Stomach smooth muscle (tissue), 2 donors: ENCODE results near the gene GRIA4.
"Not testable (repeated sequence)": the region's sequence is repeated elsewhere in the genome, so short reads cannot be mapped to it uniquely, and the experiment has no call there.

ENCODE experiments used
- H3K27ac ChIP-seq: one replicate; pipeline ENCODE4 v1.7.0; 2013; ENCODE audit warnings: mild to moderate bottlenecking, low read length, inconsistent platforms
- H3K27me3 ChIP-seq, 2 donors: one replicate each; pipeline ENCODE4 v1.7.0; 2013; ENCODE audit warnings: low read length in 2 of 2; ENCODE audit not compliant: insufficient read depth in 2 of 2, control insufficient read depth in 1 of 2
- H3K36me3 ChIP-seq, 2 donors: one replicate each; pipeline ENCODE4 v1.7.0; 2013; ENCODE audit warnings: low read length in 2 of 2; ENCODE audit not compliant: control insufficient read depth in 2 of 2, insufficient read depth in 2 of 2
- H3K4me1 ChIP-seq: one replicate; pipeline ENCODE4 v1.7.0; 2013; ENCODE audit warnings: low read length; ENCODE audit not compliant: control insufficient read depth, insufficient read depth
- H3K4me3 ChIP-seq, 2 donors: one replicate each; pipeline ENCODE4 v1.7.0; 2013; ENCODE audit warnings: low read length in 2 of 2
- H3K9ac ChIP-seq, 2 donors: one replicate each; pipeline ENCODE4 v1.7.0; 2013; ENCODE audit warnings: low read length in 2 of 2, mild to moderate bottlenecking in 1 of 2
- H3K9me3 ChIP-seq, 2 donors: one replicate each; pipeline ENCODE4 v1.7.0; 2013; ENCODE audit warnings: low read length in 2 of 2; ENCODE audit not compliant: control insufficient read depth in 2 of 2
- donor health status: healthy.
- donor health status: Pancreatic carcinoma.

GRIA4 gene

DNA sequence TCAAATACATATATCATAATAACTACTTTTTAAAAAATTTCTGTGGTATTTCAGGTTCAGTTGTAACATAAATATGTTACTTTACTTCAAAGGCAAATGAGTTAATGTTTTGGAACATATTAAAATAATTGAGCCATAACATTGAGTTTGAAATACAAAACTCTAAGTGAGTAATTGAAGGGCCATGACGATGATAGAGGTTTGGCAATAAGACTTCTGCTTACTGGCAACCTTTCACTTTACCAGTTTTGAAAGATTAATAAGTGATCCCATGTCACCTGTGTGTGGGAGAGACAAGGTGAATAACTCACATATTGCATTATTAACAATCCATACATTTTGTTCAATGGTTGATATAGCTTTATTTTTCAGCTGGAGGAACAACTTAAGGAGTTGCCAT, 144.4 kb downstream of the GRIA4 start:
- H3K27ac ChIP-seq, result no peak overlapping the region
- peaks cover 0 to 3% of the 10 kb centered on the region in 2 donors for H3K9me3 ChIP-seq
- H3K4me1 ChIP-seq, result no peaks in the 10 kb centered on the region
- H3K9ac ChIP-seq, result no peak overlapping the region
- no peaks in the 10 kb centered on the region for H3K27me3 ChIP-seq
- no peak overlapping the region for H3K4me3 ChIP-seq
- H3K36me3 ChIP-seq, result no peaks in the 10 kb centered on the region

DNA sequence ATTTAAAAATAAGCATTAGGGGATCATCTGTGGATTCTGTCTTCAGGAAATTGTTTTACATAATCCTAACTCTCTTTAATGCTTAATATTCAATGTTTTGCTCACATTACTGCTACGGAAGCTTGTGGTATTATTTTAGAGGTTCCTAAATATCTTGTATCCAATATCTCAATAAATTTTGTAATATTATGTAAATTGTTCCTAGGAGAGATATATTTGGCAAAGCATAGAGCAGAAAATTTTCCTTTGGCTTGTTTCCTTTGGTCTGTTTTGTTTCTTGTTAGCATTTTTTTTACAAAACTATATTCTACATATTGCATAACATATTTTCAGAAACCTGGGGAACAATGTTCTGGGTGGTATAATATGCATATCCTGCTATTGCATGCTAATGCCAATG, 144.8 kb downstream of the GRIA4 start:
- H3K4me3 ChIP-seq, result no peak overlapping the region
- H3K4me1 ChIP-seq, result no peaks in the 10 kb centered on the region
- H3K9ac ChIP-seq, result no peak overlapping the region
- H3K36me3 ChIP-seq, result no peaks in the 10 kb centered on the region
- peaks cover 0 to 3% of the 10 kb centered on the region in 2 donors for H3K9me3 ChIP-seq
- no peak overlapping the region for H3K27ac ChIP-seq
- no peaks in the 10 kb centered on the region for H3K27me3 ChIP-seq

DNA sequence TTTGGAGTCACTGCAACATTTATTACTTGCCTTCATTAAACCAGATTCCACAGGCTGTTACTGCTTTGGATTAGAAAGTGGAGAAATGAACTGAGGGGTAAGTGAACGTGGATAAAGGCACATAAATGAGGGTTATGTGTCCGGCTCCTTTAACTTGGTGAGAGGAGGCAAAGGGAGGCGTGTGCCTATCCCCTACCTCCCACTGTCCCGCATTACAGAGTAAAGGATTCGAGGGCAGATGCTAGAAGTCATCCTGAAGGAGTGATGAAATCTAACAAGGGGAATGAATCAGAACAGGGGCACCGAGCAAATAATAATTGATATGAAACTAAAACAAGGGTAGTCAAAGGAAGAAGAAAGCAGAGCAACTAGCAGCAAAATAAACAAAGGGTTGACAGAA, 147.2 kb downstream of the GRIA4 start:
- Histone ChIP-seq H3K27me3 (no peaks in the 10 kb centered on the region), H3K4me1 (no peaks in the 10 kb centered on the region), H3K9me3 (peaks cover 0 to 3% of the 10 kb centered on the region in 2 donors), H3K36me3 (no peaks in the 10 kb centered on the region), H3K4me3 (no peak overlapping the region), H3K9ac (no peak overlapping the region), H3K27ac (no peak overlapping the region)

DNA sequence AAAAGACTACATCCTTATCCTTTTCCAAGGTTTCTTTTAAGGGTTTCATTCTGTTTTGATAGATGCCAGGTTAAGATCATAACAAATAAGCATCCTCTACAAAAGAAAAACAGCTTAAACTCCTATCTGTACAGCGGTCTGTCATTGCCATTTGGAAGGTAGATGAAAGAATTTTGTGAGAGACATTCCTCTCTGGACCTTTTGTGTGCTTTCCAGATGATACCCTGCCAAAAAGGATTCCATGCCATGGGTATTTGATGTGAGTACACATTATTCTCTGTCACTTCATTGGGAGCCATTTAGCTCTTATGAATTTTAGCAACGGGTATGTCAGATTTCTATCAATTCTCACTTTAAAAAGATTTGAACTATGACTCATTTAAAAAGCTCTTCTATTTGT, 153.7 kb downstream of the GRIA4 start:
- no peaks in the 10 kb centered on the region for H3K9me3 ChIP-seq
- H3K4me3 ChIP-seq, result no peak overlapping the region
- H3K9ac ChIP-seq, result no peak overlapping the region
- H3K36me3 ChIP-seq, result no peaks in the 10 kb centered on the region
- no peaks in the 10 kb centered on the region for H3K4me1 ChIP-seq
- H3K27me3 ChIP-seq, result no peaks in the 10 kb centered on the region
- no peak overlapping the region for H3K27ac ChIP-seq

DNA sequence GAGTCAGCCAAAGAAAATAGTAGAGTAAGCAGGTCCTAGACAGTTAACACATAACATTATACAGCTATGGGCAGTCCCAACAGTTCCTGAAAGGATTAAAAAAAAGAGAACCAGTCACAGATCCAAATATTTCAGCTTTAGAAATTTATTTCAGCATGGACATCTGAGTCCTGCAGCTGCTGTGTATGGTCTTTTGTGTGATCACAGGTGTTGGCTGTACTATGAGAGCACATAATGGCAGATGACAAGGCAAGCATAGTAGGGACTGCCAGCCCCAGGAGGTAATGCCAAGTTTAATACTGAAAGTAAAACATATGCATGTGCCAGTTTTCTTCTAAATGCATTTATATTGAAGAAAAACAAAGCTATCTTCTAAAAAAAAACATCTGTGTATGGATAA, 158.1 kb downstream of the GRIA4 start:
- Histone ChIP-seq H3K36me3 (no peaks in the 10 kb centered on the region), H3K4me3 (no peak overlapping the region), H3K27me3 (no peaks in the 10 kb centered on the region), H3K27ac (no peak overlapping the region), H3K9me3 (no peaks in the 10 kb centered on the region), H3K9ac (no peak overlapping the region), H3K4me1 (no peaks in the 10 kb centered on the region)

DNA sequence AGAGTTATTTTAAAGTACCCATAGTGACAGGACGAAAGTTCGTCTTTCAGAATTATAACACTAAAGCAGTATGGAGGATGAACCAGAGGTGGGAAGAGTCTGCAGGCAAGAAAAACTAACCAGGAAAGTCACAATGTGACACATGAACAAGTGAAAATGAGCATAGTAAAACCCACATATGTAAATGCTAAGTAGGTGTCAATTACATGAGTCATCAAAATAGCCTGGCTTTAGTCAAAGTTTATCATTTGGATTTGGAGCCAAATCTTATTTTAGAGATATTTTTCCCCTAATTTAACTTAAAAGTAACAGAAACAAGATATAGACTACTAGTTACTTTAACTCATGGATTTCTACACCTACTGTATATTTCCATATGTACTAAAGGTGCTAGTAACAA, 159.8 kb downstream of the GRIA4 start:
- no peaks in the 10 kb centered on the region for H3K36me3 ChIP-seq
- no peak overlapping the region for H3K9ac ChIP-seq
- H3K27me3 ChIP-seq, result no peaks in the 10 kb centered on the region
- no peak overlapping the region for H3K27ac ChIP-seq
- H3K4me1 ChIP-seq, result no peaks in the 10 kb centered on the region
- H3K4me3 ChIP-seq, result no peak overlapping the region
- no peaks in the 10 kb centered on the region for H3K9me3 ChIP-seq

DNA sequence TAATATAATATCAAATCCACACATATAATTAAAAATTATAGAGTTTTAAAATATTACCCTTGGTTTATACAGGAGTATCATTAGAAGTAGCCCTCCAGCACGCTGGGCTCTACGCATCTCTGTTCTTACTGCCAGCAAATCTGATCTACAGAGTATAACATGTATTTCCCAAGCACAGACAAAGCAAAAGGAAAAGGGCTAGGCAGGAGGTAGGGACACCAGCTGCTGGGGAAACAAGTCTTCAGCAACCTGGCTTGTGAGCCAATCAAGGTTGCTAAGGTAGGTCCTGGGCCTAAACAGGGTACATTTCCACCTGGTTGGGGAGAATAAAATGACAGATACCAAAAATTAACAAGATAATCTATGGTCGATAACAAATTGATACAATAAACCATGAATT, 163.6 kb downstream of the GRIA4 start:
- not testable (repeated sequence) for H3K27me3 ChIP-seq, H3K4me3 ChIP-seq

DNA sequence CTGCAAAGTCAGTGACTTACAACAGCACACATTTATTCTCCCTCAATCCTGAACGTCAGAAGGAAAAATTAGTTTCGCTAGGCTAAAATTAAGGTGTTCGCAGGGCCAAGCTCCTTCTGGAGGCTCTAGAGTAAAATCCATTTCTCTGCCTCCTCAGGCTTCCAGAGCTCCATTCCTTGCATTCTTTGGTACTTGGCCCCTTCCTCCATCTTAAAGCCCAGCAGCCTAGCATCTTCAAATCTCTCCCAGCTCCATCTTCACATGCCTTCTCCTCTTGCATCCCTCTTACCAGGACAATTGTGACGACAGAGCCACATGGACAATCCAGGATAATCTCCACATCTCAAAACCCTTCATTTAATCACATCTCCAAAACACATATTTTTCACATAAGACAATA, 165.0 kb downstream of the GRIA4 start:
- Histone ChIP-seq H3K36me3 (no peaks in the 10 kb centered on the region), H3K4me1 (no peaks in the 10 kb centered on the region), H3K27ac (no peak overlapping the region), H3K9me3 (no peaks in the 10 kb centered on the region), H3K4me3 (no peak overlapping the region), H3K9ac (no peak overlapping the region), H3K27me3 (no peaks in the 10 kb centered on the region)

More for the DNA sequence above, 163.6 kb downstream of the GRIA4 start:
- H3K9me3 ChIP-seq, H3K36me3 ChIP-seq, H3K9ac ChIP-seq, H3K27ac ChIP-seq, H3K4me1 ChIP-seq: not testable (repeated sequence)

DNA sequence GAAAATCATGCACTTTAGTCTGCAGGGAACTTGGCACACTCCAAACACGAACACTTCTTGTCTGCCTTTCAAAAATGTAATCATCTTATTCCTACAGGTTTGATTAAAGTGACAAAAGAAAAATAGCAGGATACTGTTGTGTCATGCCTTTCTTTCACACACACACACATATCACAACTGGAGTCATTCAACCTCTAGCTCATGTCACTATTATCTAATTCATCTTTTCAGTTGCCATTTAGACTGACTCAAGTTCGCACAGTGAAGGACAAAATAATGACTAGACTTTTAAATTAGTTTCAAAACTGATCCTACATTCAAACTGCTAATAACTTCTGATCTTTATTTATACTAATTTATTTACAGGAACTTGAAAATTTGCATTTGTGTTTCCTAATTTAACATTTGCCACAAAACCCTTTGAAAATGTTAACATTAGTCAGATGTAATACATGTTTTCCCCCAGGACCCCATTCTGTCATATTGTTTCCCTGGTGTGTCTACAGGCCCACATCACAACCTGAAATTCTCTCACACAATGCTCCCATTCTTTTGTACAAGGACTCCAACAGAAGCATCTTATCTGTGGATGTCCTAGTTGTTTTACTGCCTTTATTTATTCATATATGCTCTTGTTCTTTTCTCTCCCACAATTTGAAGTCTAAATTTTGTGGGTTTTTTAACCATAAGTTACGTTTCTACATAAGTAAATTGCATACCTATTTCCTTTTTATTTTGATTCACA, 171.1 kb downstream of the GRIA4 start:
- Histone ChIP-seq H3K9me3 (no peaks in the 10 kb centered on the region), H3K27me3 (no peaks in the 10 kb centered on the region), H3K9ac (no peak overlapping the region), H3K36me3 (no peaks in the 10 kb centered on the region), H3K27ac (no peak overlapping the region), H3K4me3 (no peak overlapping the region), H3K4me1 (no peaks in the 10 kb centered on the region)

DNA sequence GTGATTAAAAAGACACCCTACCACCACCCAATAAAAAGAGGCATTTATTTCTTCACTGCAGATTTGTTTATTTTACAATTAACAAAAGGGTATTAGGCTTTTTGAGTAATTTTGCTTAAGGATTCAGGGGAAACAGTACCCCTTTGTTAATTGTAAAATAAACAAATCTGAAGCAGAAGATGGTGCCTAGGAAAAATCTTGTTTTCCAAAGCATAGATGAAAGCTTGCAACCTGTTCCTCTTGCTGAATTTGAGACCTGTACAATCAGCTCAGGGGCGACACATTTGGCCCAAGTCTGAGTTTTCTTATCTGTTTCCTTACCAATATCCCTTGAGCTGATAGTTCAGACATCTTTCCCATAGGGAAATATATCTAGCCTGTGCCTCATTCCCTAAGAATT, 171.9 kb downstream of the GRIA4 start:
- no peak overlapping the region for H3K9ac ChIP-seq
- H3K4me3 ChIP-seq, result no peak overlapping the region
- H3K27me3 ChIP-seq, result no peaks in the 10 kb centered on the region
- no peaks in the 10 kb centered on the region for H3K9me3 ChIP-seq
- H3K27ac ChIP-seq, result no peak overlapping the region
- H3K4me1 ChIP-seq, result no peaks in the 10 kb centered on the region
- H3K36me3 ChIP-seq, result no peaks in the 10 kb centered on the region

DNA sequence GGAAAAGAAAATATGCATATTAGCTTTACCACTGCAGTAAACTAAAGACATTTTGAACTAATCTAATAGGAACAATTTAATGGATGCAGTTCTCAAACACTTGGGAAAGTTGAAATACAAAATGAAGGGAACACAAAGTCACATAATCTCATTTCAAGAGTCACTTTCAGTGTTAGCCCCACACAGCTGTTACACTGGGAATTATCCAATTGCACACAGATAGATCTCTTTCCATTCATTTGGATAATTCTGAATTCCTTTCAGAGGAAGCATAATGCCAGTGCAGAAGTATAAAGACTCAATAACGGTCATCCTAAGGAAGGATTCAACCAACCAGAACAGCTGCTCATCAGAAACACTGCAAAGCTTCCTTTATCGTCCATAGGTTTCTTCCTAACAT, 173.3 kb downstream of the GRIA4 start:
- no peaks in the 10 kb centered on the region for H3K27me3 ChIP-seq
- H3K4me1 ChIP-seq, result no peaks in the 10 kb centered on the region
- no peaks in the 10 kb centered on the region for H3K36me3 ChIP-seq
- H3K27ac ChIP-seq, result no peak overlapping the region
- H3K9me3 ChIP-seq, result no peaks in the 10 kb centered on the region
- H3K4me3 ChIP-seq, result no peak overlapping the region
- H3K9ac ChIP-seq, result no peak overlapping the region
